ENCODE data around the gene SOCS3.

The SOCS3 gene

GRCh38 chr17:78359997-78360370 is at the start of gene SOCS3:
SOCS3 (minus strand) TSS chr17:78360077; CDS start chr17:78359095, 982 bp downstream.
- no peak for FAIRE-seq

- no peak for FAIRE-seq
Observed at GRCh38 chr17:78409191-78409928, 49.5 kb upstream of the SOCS3 start.

DNA sequence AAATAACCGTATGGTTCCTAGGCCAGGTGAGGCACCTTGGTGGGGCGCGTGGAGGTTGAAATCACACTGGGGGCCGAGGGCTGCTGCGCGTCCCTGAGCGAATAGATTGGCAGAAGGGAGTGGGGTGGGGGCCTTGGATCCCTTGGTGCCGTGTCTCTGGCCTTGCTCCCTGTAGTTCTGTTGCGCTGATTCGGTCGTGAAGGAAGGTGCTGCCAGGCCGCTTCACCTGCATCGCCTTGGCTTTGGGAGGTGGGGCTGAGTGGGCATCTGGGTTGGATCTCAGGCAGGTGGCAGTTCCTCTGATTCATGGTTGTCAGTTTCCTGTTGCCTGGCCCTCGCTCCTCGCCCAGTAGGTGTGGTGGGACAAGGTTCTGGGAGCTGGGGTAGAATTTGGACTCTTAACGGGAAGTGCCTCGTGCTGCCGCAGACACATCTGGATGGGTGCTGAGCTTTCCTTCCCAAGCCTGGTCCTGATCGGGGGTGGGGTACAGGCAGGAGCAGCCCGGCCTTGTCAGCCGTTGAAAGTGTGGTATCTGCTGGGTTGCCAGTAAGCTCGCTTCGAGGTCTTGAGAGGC is 48.7 kb upstream of the SOCS3 start:
- FAIRE-seq: no peak

DNA sequence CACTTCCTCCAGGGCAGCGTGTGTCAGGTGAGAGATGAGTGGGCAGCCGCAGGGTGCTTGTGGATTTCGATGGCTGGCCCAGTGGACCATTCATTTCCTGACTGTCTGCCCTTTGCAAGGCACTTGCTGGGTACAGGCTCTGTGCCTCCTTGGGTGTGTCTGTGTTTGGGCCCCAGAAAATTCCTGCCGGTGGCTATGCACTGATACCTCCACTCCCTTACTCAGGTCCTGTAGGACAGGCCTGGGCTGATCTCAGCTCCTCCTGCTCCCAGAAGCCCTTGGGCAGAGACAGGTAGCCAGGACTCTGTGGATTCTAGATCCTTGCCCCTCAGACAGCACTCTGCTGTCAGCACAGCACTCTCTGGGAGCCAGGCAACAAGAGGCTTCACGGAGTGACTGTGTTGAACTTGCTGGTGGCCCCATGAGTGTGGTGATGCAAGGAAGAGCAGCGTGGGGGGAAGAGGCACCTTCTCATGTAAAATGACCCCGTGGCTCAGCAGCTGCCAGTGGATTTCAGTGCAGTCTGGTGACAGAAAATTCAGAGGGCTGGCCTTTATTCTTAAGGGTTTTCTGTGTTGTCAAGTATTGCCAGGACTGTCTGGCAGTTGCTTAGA is 47.6 kb upstream of the SOCS3 start:
- FAIRE-seq: no peak

DNA sequence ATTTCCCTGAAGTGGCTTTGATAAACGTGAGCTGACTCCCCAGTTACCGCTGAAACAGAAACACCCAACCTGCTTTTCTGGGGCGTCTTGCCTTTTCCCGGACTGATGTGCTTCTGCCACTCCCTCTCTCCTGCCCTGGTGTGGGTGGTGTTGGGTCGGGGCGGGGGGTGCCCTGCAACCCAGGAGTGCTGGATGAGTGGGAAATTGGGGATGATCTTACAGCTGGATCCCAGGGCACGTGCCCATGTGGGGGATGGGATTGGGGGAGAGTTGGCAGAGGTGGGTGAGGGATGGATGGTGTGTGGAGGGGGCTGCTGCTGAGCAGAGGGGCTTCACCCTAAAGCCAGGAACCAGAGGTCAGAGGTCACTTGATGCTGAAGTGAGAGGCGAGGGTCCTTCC is 47.0 kb upstream of the SOCS3 start:
- FAIRE-seq: no peak

DNA sequence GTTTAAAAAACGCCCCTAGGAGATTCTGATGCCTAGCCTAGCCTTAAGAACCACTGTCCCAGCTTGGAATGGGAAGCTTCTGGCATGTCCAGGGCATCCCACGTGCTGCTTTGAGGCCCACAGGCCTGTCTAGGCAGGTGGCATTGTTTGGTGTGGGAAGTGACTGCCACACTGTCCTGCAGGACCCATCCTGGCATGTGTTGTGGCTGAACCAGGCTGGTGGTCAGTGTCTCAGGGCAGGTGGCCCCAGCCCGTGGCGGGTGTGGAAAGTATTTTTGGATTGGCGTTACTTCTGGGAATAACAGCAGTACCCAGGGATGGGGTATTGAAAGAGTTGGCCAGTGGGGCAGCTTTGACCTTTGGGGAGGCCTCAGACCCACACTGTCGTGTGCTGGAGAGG is 46.5 kb upstream of the SOCS3 start:
- FAIRE-seq: no peak

DNA sequence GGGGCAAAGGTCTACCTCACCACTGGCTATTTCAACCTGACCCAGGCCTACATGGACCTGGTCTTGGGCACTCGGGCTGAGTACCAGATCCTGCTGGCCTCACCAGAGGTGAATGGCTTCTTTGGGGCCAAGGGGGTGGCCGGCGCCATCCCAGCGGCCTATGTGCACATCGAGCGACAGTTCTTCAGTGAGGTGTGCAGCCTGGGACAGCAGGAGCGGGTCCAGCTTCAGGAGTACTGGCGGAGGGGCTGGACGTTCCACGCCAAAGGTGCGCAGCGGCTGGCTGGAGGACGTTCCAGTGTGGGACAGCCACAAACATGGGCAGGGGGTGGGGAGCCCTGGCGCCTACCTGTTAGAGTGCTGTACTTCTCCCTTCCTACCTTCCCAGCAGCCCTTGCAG is 43.9 kb upstream of the SOCS3 start:
- FAIRE-seq: no peak

- no peak for FAIRE-seq
Observed at GRCh38 chr17:78401891-78402290, 42.0 kb upstream of the SOCS3 start.

DNA sequence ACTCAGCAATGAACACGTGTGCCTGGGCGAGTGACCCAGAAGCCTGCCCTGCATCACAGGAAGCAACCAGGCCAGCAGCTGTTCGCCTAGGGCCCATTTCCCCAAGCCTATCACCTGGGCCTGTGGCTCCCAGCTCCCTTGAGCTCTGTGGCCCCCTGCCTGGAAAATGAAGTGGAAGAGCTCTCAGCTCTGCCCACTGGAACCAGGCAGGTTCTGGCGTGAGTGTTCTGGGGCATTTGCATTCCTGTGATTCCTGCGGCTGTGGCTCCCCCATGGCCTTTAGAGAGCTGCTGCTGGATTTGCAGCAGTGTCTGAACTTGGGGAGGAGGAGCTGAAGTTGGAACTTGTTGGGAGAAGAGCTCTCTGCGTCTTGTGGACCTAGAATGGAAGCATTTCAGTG is 41.4 kb upstream of the SOCS3 start:
- FAIRE-seq: no peak

DNA sequence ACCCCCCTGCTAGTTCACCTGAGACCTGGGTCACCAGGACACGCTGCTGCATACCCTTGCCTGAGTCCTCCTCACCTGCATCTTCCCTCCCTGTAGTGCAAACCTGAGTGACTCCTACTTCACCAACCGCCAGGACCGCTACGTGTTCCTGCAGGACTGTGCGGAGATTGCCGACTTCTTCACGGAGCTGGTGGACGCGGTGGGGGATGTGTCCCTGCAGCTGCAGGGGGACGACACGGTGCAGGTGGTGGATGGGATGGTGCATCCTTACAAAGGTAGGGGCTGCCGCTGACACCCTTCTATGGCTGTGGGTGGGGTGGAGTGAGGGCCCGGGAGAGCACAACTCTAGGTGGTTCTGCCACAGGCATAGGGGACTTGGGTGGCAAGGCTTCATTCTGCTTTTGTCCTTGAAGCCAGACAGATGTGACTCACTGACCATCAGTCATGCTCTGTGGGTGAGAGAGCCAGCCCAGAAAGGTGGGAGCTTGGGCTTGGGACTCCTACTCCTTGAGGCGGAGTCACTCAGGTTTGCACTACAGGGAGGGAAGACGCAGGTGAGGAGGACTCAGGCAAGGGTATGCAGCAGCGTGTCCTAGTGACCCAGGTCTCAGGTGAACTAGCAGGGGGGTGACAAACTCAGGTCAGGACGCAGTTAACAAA is 40.8 kb upstream of the SOCS3 start:
- FAIRE-seq: no peak

- FAIRE-seq: no peak
Observed at GRCh38 chr17:78399693-78400144, 39.8 kb upstream of the SOCS3 start.

GRCh38 chr17:78399028-78399692 is 39.3 kb upstream of the SOCS3 start:
- FAIRE-seq: no peak

DNA sequence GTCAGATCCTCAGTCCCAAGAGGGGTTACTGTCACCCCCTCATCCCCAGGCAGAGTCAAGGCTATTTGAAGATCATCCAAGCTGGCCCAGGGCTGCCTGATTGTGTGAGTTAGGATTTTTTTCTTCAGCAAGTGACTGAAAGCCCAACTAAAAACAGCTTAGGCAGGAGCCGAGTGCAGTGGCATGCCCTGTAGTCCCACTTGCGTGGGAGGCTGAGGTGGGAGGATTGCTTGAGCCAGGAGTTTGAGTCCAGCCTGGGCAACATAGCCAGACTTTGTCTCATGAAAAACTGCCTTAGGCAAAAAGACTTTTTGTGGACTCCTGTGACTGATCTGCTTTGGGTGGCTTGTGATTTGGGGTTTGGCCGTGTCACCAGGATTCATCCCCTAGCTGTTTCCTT is 38.5 kb upstream of the SOCS3 start:
- FAIRE-seq: no peak

GRCh38 chr17:78397681-78398101 is 37.8 kb upstream of the SOCS3 start:
- FAIRE-seq: no peak

GRCh38 chr17:78396441-78397337 is 36.8 kb upstream of the SOCS3 start:
- no peak for FAIRE-seq

- FAIRE-seq: no peak
Observed at GRCh38 chr17:78395155-78395554, 35.3 kb upstream of the SOCS3 start.

DNA sequence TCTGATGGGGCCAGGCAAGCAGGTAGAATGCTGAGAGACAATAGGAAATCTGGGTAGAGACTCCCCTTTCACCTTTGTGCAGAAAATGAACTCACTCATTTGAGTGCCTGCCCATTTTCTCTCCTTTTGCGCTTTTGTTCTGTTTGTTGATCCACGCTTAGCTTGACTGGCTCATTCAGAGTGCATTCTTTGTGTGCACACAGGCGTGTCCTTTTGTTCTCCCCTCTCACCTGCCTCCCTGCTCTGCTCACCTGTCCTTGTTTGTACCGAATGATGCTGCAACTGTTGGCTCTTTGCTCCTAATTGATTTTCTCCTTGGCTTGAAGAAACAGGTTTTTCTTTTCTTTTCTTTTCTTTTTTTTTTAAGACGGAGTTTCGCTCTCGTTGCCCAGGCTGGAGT is 34.3 kb upstream of the SOCS3 start:
- FAIRE-seq: no peak

GRCh38 chr17:78393575-78393974 is 33.7 kb upstream of the SOCS3 start:
- FAIRE-seq: no peak

GRCh38 chr17:78392295-78392694 is 32.4 kb upstream of the SOCS3 start:
- no peak for FAIRE-seq

- FAIRE-seq: no peak
Observed at GRCh38 chr17:78391843-78392242, 32.0 kb upstream of the SOCS3 start.

DNA sequence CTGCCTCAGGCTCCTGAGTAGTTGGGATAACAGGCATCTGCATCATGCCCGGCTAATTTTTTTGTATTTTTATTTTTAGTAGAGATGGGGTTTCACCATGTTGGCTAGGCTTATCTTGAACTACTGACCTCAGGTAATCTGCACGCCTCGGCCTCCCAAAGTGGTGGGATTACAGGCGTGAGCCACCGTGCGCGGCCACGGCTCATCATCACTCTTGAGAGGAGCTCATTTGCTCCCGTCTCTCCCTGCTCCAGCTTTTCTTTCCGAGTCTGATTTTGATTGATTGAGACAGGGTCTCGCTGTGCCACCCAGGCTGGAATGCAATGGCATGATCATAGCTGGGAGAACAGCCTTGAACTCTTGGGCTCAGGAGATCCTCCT is 31.2 kb upstream of the SOCS3 start:
- no peak for FAIRE-seq

Data from G401.6 (cell line).